Measurements from ENCODE around the gene NCOA3.

NCOA3 gene

GRCh38 chr20:47642624-47643023 lies 140.9 kb downstream of the NCOA3 start:
- no peak overlapping the region for H3K4me3 ChIP-seq (ENCODE audit: low read depth, low read length)
- TF ChIP-seq CTCF (IDR thresholded peaks at IDR 0.05; ENCODE audit: low read depth, low read length): no peak

- H3K4me3 ChIP-seq (ENCODE audit: low read depth, low read length): no peak overlapping the region
- no peak for TF ChIP-seq CTCF (IDR thresholded peaks at IDR 0.05; ENCODE audit: low read depth, low read length)
Observed at GRCh38 chr20:47645632-47646031, 143.9 kb downstream of the NCOA3 start.

GRCh38 chr20:47647994-47648393 lies 146.3 kb downstream of the NCOA3 start:
- no peak overlapping the region for H3K4me3 ChIP-seq (ENCODE audit: low read depth, low read length)
- no peak for TF ChIP-seq CTCF (IDR thresholded peaks at IDR 0.05; ENCODE audit: low read depth, low read length)

- no peak overlapping the region for H3K4me3 ChIP-seq (ENCODE audit: low read depth, low read length)
- TF ChIP-seq CTCF (IDR thresholded peaks at IDR 0.05; ENCODE audit: low read depth, low read length): no peak
Observed at GRCh38 chr20:47648943-47649342, 147.3 kb downstream of the NCOA3 start.

GRCh38 chr20:47652301-47652700 lies 150.6 kb downstream of the NCOA3 start:
- no peak overlapping the region for H3K4me3 ChIP-seq (ENCODE audit: low read depth, low read length)
- TF ChIP-seq CTCF (IDR thresholded peaks at IDR 0.05; ENCODE audit: low read depth, low read length): no peak

GRCh38 chr20:47652794-47653193 lies 151.1 kb downstream of the NCOA3 start:
- TF ChIP-seq CTCF (IDR thresholded peaks at IDR 0.05; ENCODE audit: low read depth, low read length): no peak
- no peak overlapping the region for H3K4me3 ChIP-seq (ENCODE audit: low read depth, low read length)

- H3K4me3 ChIP-seq (ENCODE audit: low read depth, low read length): no peak overlapping the region
- TF ChIP-seq CTCF (IDR thresholded peaks at IDR 0.05; ENCODE audit: low read depth, low read length): no peak
Observed at GRCh38 chr20:47653869-47654268, 152.2 kb downstream of the NCOA3 start.
